Esophagus squamous epithelium (tissue), 4 donors: ENCODE data around the gene CAPG.

Source experiments
- POLR2A ChIP-seq, 4 donors: fragments of 450-650 bp; IDR thresholded peaks; one replicate each; pipeline ENCODE4 v1.6.1; 2017; ENCODE audit warnings: antibody characterized with exemption in 4 of 4, mild to moderate bottlenecking in 4 of 4, moderate library complexity in 3 of 4
- TF ChIP-seq, protein P1 (sequence below), 6 experiments: fragments of 450-650 bp in 4 of 6; fragments of 200-600 bp in 2 of 6; sonication (generic) in 2 of 6; IDR thresholded peaks; one replicate each; pipeline ENCODE4 v1.5.1; 2016 to 2019; ENCODE audit warnings: antibody characterized with exemption in 6 of 6, mild to moderate bottlenecking in 4 of 6, moderate library complexity in 4 of 6

- TF ChIP-seq, protein P1, sequence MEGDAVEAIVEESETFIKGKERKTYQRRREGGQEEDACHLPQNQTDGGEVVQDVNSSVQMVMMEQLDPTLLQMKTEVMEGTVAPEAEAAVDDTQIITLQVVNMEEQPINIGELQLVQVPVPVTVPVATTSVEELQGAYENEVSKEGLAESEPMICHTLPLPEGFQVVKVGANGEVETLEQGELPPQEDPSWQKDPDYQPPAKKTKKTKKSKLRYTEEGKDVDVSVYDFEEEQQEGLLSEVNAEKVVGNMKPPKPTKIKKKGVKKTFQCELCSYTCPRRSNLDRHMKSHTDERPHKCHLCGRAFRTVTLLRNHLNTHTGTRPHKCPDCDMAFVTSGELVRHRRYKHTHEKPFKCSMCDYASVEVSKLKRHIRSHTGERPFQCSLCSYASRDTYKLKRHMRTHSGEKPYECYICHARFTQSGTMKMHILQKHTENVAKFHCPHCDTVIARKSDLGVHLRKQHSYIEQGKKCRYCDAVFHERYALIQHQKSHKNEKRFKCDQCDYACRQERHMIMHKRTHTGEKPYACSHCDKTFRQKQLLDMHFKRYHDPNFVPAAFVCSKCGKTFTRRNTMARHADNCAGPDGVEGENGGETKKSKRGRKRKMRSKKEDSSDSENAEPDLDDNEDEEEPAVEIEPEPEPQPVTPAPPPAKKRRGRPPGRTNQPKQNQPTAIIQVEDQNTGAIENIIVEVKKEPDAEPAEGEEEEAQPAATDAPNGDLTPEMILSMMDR (IDR thresholded peaks at IDR 0.05) = no peak
- no peak for TF ChIP-seq POLR2A (IDR thresholded peaks at IDR 0.05)
Measured at GRCh38 chr2:85369500-85369899, 40.7 kb downstream of the CAPG start.
